A673 (cell line): Measurements from ENCODE around the gene KCNH8.

ENCODE experiments used
- EZH2 ChIP-seq: fragments of 200-600 bp; sonication (generic); IDR thresholded peaks from 2 replicates; pipeline ENCODE4 v1.6.1; 2017; ENCODE audit warnings: borderline replicate concordance, low read depth, mild to moderate bottlenecking, mixed read lengths, antibody characterized with exemption, low read length; ENCODE audit not compliant: poor library complexity, severe bottlenecking
- TF ChIP-seq, protein P1 (sequence below): fragments of 300-800, 200-600 bp; sonication (generic); conservative IDR thresholded peaks from 2 replicates; pipeline ENCODE4 v1.5.1; 2017; ENCODE audit warnings: low read depth, mild to moderate bottlenecking, antibody characterized with exemption, low read length, moderate library complexity, mixed read lengths

DNA sequence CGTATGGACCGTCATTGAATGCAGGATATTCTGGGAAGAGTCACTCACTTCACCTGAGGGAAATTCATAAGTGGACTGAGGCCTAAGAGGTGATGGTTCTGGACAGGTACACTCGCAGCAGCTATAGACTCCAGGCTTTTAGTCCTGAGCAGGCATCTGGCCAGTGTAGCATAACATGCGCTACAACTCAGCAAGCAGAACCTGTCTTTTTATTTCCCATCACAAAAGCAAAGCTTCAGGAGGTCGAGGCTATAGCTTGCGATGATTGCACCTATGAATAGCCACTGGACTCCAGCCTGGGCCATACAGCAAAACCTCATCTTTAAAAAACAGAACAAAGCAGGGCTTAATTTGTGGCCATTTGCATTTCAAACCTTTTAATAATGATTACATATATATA, 185.8 kb downstream of the KCNH8 start:
- TF ChIP-seq EZH2: no peak
- TF ChIP-seq, protein P1, sequence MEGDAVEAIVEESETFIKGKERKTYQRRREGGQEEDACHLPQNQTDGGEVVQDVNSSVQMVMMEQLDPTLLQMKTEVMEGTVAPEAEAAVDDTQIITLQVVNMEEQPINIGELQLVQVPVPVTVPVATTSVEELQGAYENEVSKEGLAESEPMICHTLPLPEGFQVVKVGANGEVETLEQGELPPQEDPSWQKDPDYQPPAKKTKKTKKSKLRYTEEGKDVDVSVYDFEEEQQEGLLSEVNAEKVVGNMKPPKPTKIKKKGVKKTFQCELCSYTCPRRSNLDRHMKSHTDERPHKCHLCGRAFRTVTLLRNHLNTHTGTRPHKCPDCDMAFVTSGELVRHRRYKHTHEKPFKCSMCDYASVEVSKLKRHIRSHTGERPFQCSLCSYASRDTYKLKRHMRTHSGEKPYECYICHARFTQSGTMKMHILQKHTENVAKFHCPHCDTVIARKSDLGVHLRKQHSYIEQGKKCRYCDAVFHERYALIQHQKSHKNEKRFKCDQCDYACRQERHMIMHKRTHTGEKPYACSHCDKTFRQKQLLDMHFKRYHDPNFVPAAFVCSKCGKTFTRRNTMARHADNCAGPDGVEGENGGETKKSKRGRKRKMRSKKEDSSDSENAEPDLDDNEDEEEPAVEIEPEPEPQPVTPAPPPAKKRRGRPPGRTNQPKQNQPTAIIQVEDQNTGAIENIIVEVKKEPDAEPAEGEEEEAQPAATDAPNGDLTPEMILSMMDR: no peak
